Calu3 (cell line): ENCODE measurements around the gene KLC1. TPM values are rescaled to one million over a fixed set of nuclear protein-coding genes. Genes with fewer than 3 reads are reported as not detected.

Experiments
- Bru-seq: library from RNA; stranded (reverse); fragments of 400-500 nt; gene quantifications from one replicate; lab custom pipeline; 2021; lab: Mats Ljungman, UMichigan
- BruChase-seq, 2 experiments: library from RNA; stranded (reverse); fragments of 400-500 nt; gene quantifications; one replicate each; lab custom pipeline; 2021; lab: Mats Ljungman, UMichigan
- BruUV-seq: library from RNA; stranded (reverse); fragments of 400-500 nt; replicated peaks from 2 replicates; lab custom pipeline; 2021; lab: Mats Ljungman, UMichigan
- CTCF ChIA-PET: fragments of 300-600 bp; sonication (Branson Sonifier 250); formaldehyde crosslinking; loops from one replicate; lab custom pipeline; 2022; ENCODE audit warnings: antibody characterized with exemption; lab: Charles Lee
- DNase-seq: peaks from one replicate; pipeline ENCODE4 v3.0.0; 2022
- H3K27ac Mint-ChIP-seq: one replicate; pipeline ENCODE4 v1.8.0; 2022; ENCODE audit warnings: mixed read lengths; ENCODE audit not compliant: unreplicated experiment
- H3K27me3 Mint-ChIP-seq: one replicate; pipeline ENCODE4 v1.8.0; 2022; ENCODE audit warnings: mixed read lengths; ENCODE audit not compliant: unreplicated experiment
- H3K36me3 Mint-ChIP-seq: one replicate; pipeline ENCODE4 v1.8.0; 2022; ENCODE audit warnings: mild to moderate bottlenecking, moderate library complexity, mixed read lengths; ENCODE audit not compliant: insufficient read depth, unreplicated experiment
- H3K4me1 Mint-ChIP-seq: one replicate; pipeline ENCODE4 v1.8.0; 2022; ENCODE audit warnings: mild to moderate bottlenecking, low read depth, mixed read lengths; ENCODE audit not compliant: unreplicated experiment
- H3K4me3 Mint-ChIP-seq: one replicate; pipeline ENCODE4 v1.8.0; 2022; ENCODE audit warnings: mild to moderate bottlenecking, low read depth, moderate library complexity, mixed read lengths; ENCODE audit not compliant: unreplicated experiment
- H3K9me3 Mint-ChIP-seq: one replicate; pipeline ENCODE4 v1.8.0; 2022; ENCODE audit warnings: low read depth, mixed read lengths; ENCODE audit not compliant: unreplicated experiment
- CTCF ChIP-seq: fragments of 200-600 bp; IDR thresholded peaks from one replicate; pipeline ENCODE4 v1.8.0; 2022; ENCODE audit warnings: antibody characterized with exemption; ENCODE audit not compliant: unreplicated experiment
- intact Hi-C: fragments of 100-400 bp; cut with micrococcal nuclease; formaldehyde crosslinking; loops from one replicate; pipeline ENCODE4 v1.10.0; 2022; ENCODE audit not compliant: unreplicated experiment
- long read RNA-seq: library from polyadenylated mRNA; stranded (forward); transcript quantifications from one replicate; pipeline ENCODE4 v2.0.0, GENCODE V29; 2022
- total RNA-seq: library from RNA; stranded (reverse); gene quantifications from 2 replicates; pipeline ENCODE4 v1.2.3, GENCODE V29; 2022

KLC1 gene
- total RNA-seq (124 and 128 TPM in 2 replicates), Bru-seq, nascent RNA (percentile 78 among the genes with signal in this experiment), BruChase-seq, experiment 1, labeled RNA remaining after a 6-hour chase (percentile 92 among the genes with signal in this experiment), BruChase-seq, experiment 2, labeled RNA remaining after a 2-hour chase (percentile 96 among the genes with signal in this experiment)
- long read RNA-seq, full-length matches to known transcripts, result 19 of 59 reads
- long read RNA-seq, partial matches to known transcripts, result 1 of 59 reads
- long read RNA-seq, other reads (novel, unspliced or antisense), result 39 of 59 reads

- TF ChIP-seq CTCF, result no peak
- TSS peak; percentile 92 for BruUV-seq
- DNase-seq, result peak; percentile 87
- H3K27ac Mint-ChIP-seq, result peak within 1 kb of the TSS; percentile 72
- peak within 1 kb of the TSS; percentile 79 for H3K4me3 Mint-ChIP-seq
- no peaks in the 10 kb centered on the region for H3K27me3 Mint-ChIP-seq
- intact Hi-C loops, result loop anchor here (10.0 kb wide), 1 partner anchor 54 kb away; no protein-coding TSS in a partner anchor
- no peaks in the 10 kb centered on the region for H3K9me3 Mint-ChIP-seq
- peaks cover 45% of the 10 kb centered on the region for H3K36me3 Mint-ChIP-seq
- CTCF ChIA-PET, result no interaction called here
- peaks cover 25% of the 10 kb centered on the region for H3K4me1 Mint-ChIP-seq
Measured at GRCh38 chr14:103628684-103629502, at the start of gene KLC1. TSS of gene KLC1 (plus strand) at chr14:103629211. CDS start at chr14:103654565, 25,354 bp downstream.

GRCh38 chr14:103581206-103581605, 47.8 kb upstream of the KLC1 start:
- H3K36me3 Mint-ChIP-seq, result peaks cover 7% of the 10 kb centered on the region
- DNase-seq, result no peak
- no peak overlapping the region for H3K4me3 Mint-ChIP-seq
- no peaks in the 10 kb centered on the region for H3K9me3 Mint-ChIP-seq
- H3K27me3 Mint-ChIP-seq, result no peaks in the 10 kb centered on the region
- peaks cover 9% of the 10 kb centered on the region for H3K4me1 Mint-ChIP-seq
- CTCF ChIA-PET, result no interaction called here
- BruUV-seq, result no TSS peak
- no peak overlapping the region for H3K27ac Mint-ChIP-seq
- intact Hi-C loops, result no loop called here
- no peak for TF ChIP-seq CTCF

DNA sequence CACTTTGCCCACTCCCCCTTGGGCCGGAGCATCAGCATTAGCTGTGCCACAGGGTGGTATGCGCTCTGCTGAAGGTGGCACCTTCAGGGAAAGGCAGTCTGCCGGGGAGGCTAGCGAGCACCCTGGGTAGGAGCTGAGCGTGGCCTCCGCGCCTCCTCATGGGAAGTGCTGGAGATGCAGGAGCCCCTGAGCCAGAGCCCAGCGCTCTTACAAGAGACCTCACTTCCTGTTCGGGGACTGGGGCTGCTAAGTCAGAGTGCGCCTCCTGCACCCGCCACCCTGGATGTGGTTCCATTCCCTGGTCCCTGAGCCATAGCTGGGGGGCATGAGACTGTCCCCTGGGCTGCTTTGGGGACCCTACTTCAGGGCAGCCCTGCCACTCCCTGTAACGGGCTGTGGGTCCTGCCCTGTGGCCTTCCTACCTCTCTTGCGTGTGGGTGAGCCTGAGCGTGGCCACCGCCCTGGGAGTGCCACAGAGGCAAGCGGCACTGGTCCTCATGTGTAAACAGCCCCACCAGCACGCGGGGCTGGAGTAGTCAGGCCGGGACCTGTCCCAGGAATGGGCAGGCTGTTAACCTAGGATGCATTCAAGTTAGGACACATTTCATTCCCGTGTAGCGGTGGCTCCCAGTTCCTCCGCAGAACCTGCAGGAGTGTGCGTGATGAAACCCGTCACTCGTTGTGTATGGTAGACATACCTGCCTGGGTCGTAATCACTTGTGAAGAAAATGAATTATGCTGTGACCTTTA, 46.9 kb upstream of the KLC1 start:
- DNase-seq, result no peak
- intact Hi-C loops, result no loop called here
- no TSS peak for BruUV-seq
- no peak for TF ChIP-seq CTCF
- CTCF ChIA-PET, result no interaction called here
- Mint-ChIP-seq H3K4me1 (no peaks in the 10 kb centered on the region), H3K9me3 (no peaks in the 10 kb centered on the region), H3K36me3 (peaks cover 8% of the 10 kb centered on the region), H3K27ac (no peak overlapping the region), H3K4me3 (no peak overlapping the region), H3K27me3 (no peaks in the 10 kb centered on the region)

DNA sequence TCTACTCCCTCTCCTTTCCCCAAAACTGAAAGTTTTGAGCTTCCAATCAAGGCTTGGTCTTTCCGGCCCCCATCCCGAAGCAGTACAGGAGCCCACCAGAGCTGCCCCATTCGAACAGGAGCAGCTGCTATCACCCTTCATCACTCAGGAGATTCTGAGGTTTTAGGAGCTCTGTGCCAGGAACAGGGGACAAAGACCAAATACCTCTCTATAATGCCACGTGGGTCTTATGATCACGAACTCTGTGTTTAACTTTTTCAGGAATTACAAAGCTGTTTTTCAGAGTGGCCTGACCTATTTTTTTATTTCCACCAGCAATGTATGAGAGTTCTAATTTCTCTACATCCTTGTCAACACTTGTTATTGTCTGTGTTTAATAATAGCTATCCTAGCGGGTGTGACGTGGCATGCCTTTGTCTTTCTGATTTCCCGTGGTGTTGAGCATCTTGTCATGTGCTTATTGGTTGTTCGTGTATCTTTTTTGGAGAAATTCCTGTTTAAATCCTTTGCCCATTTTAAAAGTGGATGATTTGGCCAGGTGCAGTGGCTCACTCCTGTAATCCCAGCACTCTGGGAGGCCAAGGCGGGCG, 44.6 kb upstream of the KLC1 start:
- CTCF ChIA-PET, result interaction anchor here (0.6 to 0.7 kb wide), 2 partner anchors 396 to 680 kb away, joined by 3 read pairs; no protein-coding TSS in a partner anchor

More for the DNA sequence above, 44.6 kb upstream of the KLC1 start:
- no TSS peak for BruUV-seq
- H3K9me3 Mint-ChIP-seq, result no peaks in the 10 kb centered on the region
- no peaks in the 10 kb centered on the region for H3K4me1 Mint-ChIP-seq
- H3K27me3 Mint-ChIP-seq, result no peaks in the 10 kb centered on the region
- H3K27ac Mint-ChIP-seq, result no peak overlapping the region
- intact Hi-C loops, result no loop called here
- TF ChIP-seq CTCF, result no peak
- H3K36me3 Mint-ChIP-seq, result peaks cover 12% of the 10 kb centered on the region
- no peak for DNase-seq
- no peak overlapping the region for H3K4me3 Mint-ChIP-seq
